GM19397 (cell line): ENCODE results near the gene NPIPA2.
"Not testable (repeated sequence)": the region's sequence is repeated elsewhere in the genome, so short reads cannot be mapped to it uniquely, and the experiment has no call there.

Experiments used
- ATAC-seq: cut with Tn5 transposase; IDR thresholded peaks from one replicate; pipeline ENCODE4 v1.9.1; 2021; ENCODE audit warnings: mild to moderate bottlenecking, moderate library complexity; ENCODE audit not compliant: unreplicated experiment

Gene NPIPA2

GRCh38 chr16:14742273-14743128 is at the start of gene NPIPA2:
NPIPA2 (plus strand) TSS chr16:14742533; CDS start chr16:14748066, 5,533 bp downstream.
- peak; percentile 98 for ATAC-seq

- not testable (repeated sequence) for ATAC-seq
Measured at GRCh38 chr16:14694129-14694528, 48.2 kb upstream of the NPIPA2 start, which contains the start of gene PLA2G10. PLA2G10 (minus strand) TSS chr16:14694308; CDS start chr16:14694229, 79 bp downstream.

DNA sequence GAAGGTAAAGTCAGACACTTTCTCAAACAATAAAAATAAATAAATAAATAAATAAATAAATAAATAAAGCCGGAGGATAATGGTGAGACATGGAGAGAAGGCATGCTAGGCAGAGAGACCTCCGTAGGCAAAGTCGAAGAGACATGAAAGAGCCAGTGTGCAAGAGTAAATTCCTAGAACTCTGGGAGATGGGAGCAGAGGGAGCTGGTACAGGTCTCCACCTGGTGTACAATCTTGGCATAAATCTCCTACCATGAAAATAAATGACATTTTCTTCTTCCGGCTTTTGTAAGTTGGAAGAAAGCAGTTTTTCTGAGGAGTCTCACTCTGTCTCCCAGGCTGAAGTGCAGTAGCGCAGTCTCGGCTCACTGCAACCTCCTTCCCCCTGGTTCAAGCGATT is 40.5 kb upstream of the NPIPA2 start:
- ATAC-seq: not testable (repeated sequence)

DNA sequence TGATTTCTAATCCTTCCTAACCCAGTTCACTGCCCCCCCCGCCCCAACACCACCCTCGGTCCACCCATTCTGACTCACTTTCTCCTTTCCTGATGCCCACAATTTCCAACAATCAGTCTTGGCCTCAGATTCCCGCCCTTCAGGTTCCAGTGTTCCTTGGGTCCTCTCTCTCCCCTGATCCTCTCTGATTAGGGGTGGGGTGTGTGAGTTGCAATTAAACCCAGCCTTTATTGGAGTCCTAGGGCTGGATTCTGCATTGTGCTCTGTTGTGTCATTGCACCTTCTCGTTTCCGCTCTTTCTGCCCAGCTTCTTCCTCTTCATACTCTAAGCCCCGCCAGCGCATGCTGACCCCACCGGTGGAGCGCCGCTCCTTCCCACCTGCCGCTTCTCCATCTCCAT is 39.7 kb upstream of the NPIPA2 start:
- ATAC-seq: not testable (repeated sequence)

GRCh38 chr16:14703156-14704011 is 38.9 kb upstream of the NPIPA2 start, which contains the start of gene NPIPA3:
NPIPA3 (plus strand) TSS chr16:14703411; CDS start chr16:14708944, 5,533 bp downstream.
- peak; percentile 99 for ATAC-seq

DNA sequence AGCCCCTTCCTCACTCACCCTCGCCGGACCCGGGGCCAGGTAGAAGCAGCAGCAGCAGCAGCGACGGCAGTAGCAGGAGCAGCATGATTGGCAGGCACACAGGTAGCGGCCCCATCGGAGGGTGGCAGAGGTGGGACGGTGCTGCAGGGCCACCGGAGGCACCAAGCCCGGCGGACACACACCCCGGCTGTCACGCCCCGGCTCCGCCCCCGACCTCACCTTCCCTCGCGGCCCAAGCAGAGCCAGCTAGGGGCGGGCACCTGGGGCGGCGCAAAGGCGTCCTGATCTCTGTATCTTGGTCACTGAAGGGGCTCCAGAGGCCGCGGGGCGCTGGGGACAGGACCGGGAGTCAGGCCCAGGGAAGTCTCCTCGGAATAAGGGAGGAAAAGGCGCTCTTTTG is 9.1 kb upstream of the NPIPA2 start:
- not testable (repeated sequence) for ATAC-seq

- ATAC-seq: not testable (repeated sequence)
Measured at GRCh38 chr16:14740832-14741385, 1.4 kb upstream of the NPIPA2 start.

DNA sequence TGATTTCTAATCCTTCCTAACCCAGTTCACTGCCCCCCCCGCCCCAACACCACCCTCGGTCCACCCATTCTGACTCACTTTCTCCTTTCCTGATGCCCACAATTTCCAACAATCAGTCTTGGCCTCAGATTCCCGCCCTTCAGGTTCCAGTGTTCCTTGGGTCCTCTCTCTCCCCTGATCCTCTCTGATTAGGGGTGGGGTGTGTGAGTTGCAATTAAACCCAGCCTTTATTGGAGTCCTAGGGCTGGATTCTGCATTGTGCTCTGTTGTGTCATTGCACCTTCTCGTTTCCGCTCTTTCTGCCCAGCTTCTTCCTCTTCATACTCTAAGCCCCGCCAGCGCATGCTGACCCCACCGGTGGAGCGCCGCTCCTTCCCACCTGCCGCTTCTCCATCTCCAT is 539 bp upstream of the NPIPA2 start:
- not testable (repeated sequence) for ATAC-seq

DNA sequence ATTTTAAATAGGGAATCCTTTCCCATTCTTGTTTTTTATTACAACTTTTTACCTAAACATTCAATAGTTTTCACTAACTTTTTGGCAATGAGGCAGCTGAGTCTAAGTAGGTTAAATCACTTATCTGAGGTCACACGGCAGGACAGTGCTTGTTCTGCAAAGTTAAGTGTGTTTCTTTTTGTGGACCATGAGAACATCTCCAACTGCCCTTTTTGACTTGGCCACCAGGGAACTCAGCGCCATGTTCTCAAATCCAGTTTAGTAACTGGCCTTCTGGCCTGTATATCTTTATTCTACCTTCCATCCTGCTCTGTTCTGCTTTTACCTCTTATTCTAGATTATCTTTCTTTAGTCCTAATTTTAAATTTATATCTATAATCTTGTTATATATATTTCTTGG is 31.3 kb downstream of the NPIPA2 start:
- ATAC-seq: not testable (repeated sequence)

DNA sequence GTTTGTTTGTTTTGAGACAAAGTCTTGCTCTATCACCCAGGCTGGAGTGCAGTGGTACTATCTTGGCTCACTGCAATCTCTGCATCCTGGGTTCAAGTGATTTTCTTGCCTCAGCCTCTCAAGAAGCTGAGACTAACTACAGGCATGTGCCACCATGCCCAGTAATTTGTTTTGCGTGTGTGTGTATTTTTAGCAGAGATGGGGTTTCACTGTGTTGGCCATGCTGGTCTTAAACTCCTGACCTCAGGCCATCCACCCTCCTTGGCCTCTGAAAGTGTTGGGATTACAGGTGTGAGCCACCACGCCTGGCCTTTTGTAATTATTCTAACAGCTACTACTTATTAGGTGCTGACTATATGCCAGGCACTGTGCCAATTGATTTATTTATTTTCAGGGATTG is 33.3 kb downstream of the NPIPA2 start:
- ATAC-seq: not testable (repeated sequence)

GRCh38 chr16:14776763-14777162 is 34.4 kb downstream of the NPIPA2 start:
- ATAC-seq: not testable (repeated sequence)

GRCh38 chr16:14779368-14779877 is 37.1 kb downstream of the NPIPA2 start:
- ATAC-seq: not testable (repeated sequence)

- not testable (repeated sequence) for ATAC-seq
Measured at GRCh38 chr16:14786180-14786579, 43.8 kb downstream of the NPIPA2 start.

GRCh38 chr16:14789577-14789976 is 47.2 kb downstream of the NPIPA2 start:
- ATAC-seq: not testable (repeated sequence)

DNA sequence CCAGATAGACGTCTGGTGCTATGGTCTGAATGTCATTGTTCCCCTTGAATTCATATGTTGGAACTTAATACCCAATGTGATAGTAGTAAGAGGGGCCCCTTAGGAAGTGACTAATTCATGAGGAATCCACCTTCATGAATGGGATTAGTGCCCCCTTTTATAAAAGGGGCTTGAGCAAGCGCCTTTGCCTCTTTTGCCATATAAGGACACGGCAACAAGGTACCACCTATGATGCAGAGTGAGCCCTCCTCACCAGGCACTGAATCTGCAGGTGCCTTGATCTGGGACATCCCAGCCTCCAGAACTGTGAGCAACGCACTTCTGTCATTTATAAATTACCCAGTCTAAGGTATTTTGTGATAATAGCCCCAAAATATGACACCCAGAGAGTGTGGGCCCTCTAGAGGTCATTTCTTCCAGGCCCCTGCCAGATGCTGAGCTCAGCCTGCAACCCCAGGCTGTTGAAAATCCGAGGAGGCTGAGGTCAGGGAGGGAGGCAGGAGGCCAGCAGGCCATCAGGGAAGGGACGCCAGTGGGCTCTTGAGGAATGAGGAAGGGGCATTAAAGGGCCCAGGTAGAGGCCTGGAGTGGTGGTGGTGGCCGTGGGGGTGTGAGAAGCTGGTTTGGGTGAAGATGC is 48.1 kb downstream of the NPIPA2 start:
- ATAC-seq: not testable (repeated sequence)

DNA sequence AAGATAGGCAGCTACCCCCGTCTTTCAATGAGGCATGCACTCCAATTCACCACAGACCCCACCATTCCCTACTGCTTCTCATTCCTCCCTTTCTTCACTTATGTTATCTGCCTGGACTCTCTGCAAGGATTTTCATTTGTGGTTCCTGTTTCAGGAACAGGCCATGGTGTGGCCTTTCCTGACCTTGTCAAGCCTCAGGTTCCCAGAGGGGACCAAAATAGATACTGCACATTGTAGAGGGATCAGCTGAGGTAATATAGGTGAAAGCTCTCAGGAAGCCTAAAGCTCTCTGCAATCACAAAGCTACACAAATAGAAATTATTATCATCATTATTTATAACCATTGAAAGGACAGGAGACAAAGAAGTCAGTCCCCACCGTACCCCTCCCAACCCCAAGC is 50.6 kb downstream of the NPIPA2 start:
- ATAC-seq: not testable (repeated sequence)

DNA sequence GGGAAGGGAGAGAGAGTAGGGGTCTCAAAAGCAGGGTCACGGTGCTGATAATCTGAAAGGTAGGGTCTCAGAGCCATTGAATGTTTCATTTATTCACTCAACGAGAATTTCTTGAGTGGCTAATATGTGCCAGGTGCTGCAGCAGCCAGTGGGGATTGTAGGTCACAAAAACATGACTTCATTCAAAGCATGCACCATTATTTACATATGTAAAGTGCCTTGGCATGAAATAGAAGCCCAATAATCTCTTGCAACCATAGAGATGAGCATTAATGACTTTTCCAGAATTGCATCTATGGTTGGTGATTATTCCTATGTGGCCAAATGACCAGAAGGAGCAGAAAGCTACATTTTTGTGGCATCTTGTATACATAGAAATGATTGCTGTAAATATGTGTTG is 55.2 kb downstream of the NPIPA2 start:
- ATAC-seq: not testable (repeated sequence)

GRCh38 chr16:14803577-14803976 is 61.2 kb downstream of the NPIPA2 start:
- not testable (repeated sequence) for ATAC-seq

- not testable (repeated sequence) for ATAC-seq
Measured at GRCh38 chr16:14807184-14807678, 64.9 kb downstream of the NPIPA2 start.

GRCh38 chr16:14813890-14814289 is 71.6 kb downstream of the NPIPA2 start:
- not testable (repeated sequence) for ATAC-seq
